ENCODE measurements around the gene ANGPTL4.
A peak's percentile ranks its signal among the peaks of the same experiment; 100 is the strongest.
"Not testable (repeated sequence)": the region's sequence is repeated elsewhere in the genome, so short reads cannot be mapped to it uniquely, and the experiment has no call there.

ANGPTL4 gene

GRCh38 chr19:8366121-8366581 lies 2.2 kb downstream of the ANGPTL4 start:
- no peak for DNase-seq

DNA sequence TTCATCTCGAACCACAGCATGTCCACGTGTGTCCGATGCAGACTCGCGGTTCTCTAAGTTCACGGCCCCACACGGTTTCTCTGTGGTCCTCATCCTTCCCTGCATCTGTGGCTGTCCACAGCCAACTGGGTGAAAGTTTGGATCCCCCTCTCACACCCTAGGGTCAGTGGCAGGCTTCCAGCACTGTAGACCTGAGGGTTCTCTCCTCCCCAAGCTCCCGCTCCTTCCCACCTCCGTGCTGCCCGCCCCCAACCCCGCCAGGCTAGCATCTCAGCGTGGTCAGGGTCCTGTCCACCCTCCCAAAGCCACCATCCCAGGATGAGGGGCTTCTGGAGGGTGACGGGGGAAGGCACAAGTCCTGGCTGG lies 3.0 kb downstream of the ANGPTL4 start:
- no peak for DNase-seq

GRCh38 chr19:8367327-8368001 lies 3.5 kb downstream of the ANGPTL4 start:
- DNase-seq = no peak

GRCh38 chr19:8370176-8371010 lies 6.4 kb downstream of the ANGPTL4 start:
- no peak for DNase-seq

- DNase-seq = no peak
These were observed 7.3 kb downstream of the ANGPTL4 start for GRCh38 chr19:8371011-8371804.

GRCh38 chr19:8373867-8374813 lies 10.2 kb downstream of the ANGPTL4 start:
- no peak for DNase-seq

DNA sequence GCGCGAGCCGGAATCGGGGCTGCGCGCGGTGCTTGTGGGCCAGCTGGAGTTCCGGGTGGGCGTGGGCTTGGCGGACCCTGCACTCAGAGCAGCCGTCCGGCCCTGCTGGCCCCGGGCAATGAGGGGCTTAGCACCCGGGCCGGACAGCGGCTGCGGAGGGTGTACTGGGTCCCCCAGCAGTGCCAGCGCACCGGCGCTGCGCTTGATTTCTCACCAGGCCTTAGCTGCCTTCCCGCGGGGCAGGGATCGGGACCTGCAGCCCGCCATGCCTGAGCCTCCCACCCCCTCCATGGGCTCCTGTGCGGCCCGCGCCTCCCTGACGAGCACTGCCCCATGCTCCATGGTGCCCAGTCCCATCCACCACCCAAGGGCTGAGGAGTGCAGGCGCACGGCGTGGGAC lies 11.8 kb downstream of the ANGPTL4 start:
- not testable (repeated sequence) for DNase-seq

DNA sequence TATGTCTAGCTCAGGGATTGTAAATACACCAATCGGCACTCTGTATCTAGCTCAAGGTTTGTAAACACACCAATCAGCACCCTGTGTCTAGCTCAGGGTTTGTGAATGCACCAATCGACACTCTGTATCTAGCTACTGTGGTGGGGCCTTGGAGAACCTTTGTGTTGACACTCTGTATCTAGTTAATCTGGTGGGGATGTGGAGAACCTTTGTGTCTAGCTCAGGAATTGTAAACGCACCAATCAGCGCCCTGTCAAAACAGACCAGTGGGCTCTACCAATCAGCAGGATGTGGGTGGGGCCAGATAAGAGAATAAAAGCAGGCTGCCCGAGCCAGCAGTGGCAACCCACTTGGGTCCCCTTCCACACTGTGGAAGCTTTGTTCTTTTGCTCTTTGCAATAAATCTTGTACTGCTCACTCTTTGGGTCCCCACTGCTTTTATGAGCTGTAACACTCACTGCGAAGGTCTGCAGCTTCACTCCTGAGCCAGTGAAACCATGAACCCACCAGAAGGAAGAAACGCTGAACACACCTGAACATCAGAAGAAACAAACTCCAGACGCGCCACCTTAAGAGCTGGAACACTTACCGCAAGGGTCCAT lies 12.5 kb downstream of the ANGPTL4 start:
- not testable (repeated sequence) for DNase-seq

- no peak for DNase-seq
These were observed 13.6 kb downstream of the ANGPTL4 start for GRCh38 chr19:8377598-8377997.

- not testable (repeated sequence) for DNase-seq
These were observed 15.4 kb downstream of the ANGPTL4 start for GRCh38 chr19:8379156-8379891.

DNA sequence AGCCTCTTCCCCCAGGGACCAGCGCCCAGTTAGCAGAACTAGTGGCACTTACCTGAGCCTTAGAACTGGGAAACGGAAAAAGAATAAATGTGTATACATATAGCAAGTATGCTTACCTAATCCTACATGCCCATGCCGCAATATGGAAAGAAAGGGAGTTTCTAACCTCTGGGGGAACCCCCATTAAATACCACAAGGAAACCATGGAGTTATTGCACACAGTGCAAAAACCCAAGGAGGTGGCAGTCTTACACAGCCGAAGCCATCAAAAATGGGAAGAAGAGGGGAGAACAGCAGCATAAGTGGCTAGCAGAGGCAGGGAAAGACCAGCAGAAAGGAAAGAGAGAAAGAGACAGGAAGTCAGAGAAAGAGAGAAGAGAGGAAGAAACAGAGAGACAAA lies 20.6 kb downstream of the ANGPTL4 start:
- DNase-seq = not testable (repeated sequence)

DNA sequence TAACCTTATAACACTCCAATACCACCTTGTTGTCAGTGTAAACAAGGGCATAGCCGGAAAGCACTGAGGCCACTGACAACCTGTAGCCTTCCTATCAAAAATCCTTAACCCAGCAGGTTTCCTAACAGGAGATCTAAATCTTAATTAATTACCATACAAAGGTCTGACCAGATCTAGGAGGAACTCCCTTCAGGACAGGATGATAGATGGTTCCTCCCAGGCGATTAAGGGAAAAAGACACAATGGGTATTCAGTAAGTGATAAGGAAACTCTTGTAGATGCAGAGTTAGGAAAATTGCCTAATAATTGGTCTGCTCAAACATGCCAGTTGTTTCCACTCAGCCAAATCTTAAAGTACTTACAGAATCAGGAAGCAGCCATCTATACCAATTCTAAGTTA lies 21.1 kb downstream of the ANGPTL4 start:
- DNase-seq = not testable (repeated sequence)

DNA sequence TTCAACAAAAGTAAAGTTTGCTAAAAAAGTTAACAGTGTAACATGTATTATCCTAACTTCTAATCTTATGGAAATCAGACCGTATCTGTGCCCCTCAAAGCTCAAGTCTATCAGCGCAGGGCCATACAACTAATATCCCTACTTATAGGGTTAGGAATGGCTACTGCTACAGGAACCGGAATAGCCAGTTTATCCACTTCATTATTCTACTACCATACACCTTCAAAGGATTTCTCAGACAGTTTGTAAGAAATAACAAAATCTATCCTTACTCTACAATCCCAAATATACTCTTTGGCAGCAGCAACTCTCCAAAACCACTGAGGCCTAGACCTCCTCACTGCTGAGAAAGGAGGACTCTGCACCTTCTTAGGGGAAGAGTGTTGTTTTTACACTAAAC lies 21.6 kb downstream of the ANGPTL4 start:
- not testable (repeated sequence) for DNase-seq

DNA sequence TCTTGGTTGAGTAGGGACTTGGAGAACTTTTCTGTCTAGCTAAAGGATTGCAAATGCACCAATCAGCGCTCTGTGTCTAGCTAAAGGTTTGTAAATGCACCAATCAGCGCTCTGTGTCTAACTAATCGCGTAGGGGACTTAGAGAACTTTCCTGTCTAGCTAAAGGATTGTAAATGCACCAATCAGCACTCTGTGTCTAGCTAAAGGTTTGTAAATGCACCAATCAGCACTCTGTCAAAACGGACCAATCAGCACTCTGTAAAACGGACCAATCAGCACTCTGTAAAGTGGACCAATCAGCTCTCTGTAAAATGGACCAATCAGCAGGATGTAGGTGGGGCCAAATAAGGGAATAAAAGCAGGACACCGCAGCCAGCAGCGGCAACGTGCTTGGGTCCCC lies 22.5 kb downstream of the ANGPTL4 start:
- not testable (repeated sequence) for DNase-seq

GRCh38 chr19:8386990-8387389 lies 23.0 kb downstream of the ANGPTL4 start:
- no peak for DNase-seq

DNA sequence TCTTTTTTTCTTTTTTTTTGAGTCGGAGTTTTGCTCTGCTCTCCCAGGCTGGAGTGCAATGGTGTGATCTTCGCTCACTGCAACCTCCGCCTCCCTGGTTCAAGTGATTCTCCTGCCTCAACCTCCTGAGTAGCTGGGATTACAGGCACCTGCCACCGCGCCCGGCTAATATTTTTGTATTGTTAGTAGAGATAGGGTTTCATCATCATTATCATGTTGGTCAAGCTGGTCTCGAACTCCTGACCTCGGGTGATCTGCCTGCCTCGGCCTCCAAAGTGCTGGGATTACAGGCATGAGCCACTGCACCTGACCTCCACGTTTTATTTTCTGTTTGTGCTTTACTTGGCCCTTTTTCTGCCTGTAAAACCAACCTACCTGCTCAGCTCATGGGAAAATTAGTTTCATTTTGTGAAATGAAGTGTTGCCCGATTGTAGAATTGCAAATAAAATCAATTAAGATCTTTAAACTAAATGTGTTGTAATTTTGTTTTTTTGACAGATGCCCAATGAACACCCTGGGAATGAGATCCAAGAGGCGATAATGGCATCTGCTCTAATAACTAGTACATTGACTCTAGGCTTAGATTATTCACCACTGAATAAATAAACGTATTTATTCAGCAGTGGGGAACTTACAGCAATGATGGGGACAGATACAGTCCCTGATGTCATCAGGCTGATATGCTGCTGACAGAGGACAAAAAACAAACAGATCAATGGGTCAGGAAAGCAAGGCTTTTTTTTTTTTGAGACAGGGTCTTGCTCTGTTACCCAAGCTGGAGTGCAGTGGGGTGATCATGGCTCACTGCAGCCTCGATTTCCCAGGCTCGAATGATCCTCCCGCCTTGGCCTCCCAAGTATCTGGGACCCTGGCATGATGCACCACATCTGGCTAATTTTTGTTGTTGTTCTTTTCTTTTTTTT lies 24.0 kb downstream of the ANGPTL4 start:
- DNase-seq = no peak

DNA sequence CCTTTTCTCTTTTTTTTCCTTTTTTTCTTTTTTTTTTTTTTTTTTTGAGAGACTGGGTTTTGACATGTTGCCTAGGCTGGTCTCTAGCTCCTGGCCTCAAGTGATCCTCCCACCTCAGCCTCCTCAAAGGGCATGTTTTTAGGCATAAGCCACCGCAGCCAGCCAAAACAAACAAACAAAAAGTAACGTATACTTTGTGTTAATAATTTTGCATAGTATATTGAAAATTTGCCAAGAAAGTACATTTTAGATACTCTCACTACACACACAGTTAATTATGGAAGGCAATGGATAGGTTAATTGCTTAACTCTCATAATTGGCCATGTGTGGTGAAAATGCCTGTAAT lies 24.6 kb downstream of the ANGPTL4 start:
- no peak for DNase-seq

DNA sequence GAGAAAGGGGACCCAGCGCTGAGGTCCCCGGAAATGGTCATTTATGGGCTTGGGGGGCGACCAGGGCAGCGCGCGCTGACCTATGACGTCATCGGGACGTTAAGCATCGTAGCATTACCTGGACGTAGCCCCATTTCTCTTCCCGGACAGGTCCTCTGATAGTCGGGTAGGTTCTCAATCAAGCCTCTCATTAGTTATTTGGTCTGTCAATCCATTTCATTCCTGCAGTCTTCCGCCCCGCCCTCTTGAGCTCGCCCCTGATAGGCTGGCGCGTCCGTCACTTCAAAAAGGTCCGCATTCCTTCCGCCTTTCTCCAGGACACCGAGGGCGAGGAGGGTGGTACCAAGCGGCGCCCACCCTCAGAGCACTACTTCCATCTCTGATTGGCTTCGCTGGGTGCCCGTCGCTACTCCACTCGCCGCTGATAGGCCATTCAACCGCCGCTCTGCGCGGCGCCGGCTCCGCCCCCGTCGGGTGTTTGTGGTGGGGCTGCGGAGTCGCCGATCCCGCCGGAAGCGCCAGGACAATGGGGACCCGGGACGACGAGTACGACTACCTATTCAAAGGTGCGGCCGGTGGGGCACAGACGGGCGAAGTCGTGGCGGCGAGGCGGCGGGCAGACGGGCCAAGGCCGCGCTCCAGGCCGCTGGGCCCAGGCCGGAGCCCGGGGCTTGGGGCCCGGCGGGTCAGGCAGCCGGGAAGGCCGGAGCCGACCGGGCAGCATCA lies 26.1 kb downstream of the ANGPTL4 start, which contains the start of gene RAB11B:
RAB11B (plus strand) TSS at position 470 of the 726 bp plus-strand sequence; CDS start at position 527, 57 bp downstream.
- peak; percentile 90 to 97 (median 92) for DNase-seq

- DNase-seq = peak; percentile 86 to 91 (median 86)
These were observed 26.6 kb downstream of the ANGPTL4 start for GRCh38 chr19:8390617-8390981.
